Hepatocyte (in vitro differentiated cells): Measurements from ENCODE around the gene GPRIN1.

Experiments used
- EZH2phosphoT487 ChIP-seq: fragments of 200-600 bp; sonication (generic); IDR thresholded peaks from one replicate; pipeline ENCODE4 v1.6.1; 2018; ENCODE audit warnings: antibody characterized with exemption, mild to moderate bottlenecking, low read depth, moderate library complexity; ENCODE audit not compliant: unreplicated experiment, severe bottlenecking
- TF ChIP-seq, protein P1 (sequence below): fragments of 200-600 bp; sonication (generic); IDR thresholded peaks from 2 replicates; pipeline ENCODE4 v1.5.1; 2016; ENCODE audit warnings: antibody characterized with exemption, mild to moderate bottlenecking; ENCODE audit not compliant: poor library complexity

DNA sequence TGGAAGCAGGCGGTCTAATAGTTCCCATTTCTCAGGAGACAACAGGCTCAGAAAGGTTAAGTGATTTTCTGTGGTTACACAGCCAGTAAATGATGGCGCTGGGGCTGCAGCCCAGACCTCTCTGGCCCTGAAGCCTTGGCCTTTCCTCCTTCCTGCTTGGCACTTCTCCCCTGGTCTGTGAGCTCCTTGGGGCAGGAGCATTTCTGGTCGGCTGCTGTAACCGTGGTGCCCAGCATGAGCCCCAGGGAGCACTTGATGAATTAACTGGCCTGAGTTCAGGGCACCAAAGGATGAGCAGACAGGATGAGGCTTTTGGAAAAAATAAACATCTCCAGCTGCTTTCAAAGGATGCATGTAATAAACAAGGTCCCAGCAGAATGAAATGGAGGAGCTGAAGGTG lies 30.6 kb downstream of the GPRIN1 start:
- TF ChIP-seq, protein P1, sequence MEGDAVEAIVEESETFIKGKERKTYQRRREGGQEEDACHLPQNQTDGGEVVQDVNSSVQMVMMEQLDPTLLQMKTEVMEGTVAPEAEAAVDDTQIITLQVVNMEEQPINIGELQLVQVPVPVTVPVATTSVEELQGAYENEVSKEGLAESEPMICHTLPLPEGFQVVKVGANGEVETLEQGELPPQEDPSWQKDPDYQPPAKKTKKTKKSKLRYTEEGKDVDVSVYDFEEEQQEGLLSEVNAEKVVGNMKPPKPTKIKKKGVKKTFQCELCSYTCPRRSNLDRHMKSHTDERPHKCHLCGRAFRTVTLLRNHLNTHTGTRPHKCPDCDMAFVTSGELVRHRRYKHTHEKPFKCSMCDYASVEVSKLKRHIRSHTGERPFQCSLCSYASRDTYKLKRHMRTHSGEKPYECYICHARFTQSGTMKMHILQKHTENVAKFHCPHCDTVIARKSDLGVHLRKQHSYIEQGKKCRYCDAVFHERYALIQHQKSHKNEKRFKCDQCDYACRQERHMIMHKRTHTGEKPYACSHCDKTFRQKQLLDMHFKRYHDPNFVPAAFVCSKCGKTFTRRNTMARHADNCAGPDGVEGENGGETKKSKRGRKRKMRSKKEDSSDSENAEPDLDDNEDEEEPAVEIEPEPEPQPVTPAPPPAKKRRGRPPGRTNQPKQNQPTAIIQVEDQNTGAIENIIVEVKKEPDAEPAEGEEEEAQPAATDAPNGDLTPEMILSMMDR, result no peak
- no peak for TF ChIP-seq EZH2phosphoT487
